Measurements from ENCODE around the gene NID1.
A peak's percentile ranks its signal among the peaks of the same experiment; 100 is the strongest.
"Not testable (repeated sequence)": the region's sequence is repeated elsewhere in the genome, so short reads cannot be mapped to it uniquely, and the experiment has no call there.

Gene NID1

GRCh38 chr1:235993652-235994051, 71.2 kb downstream of the NID1 start:
- DNase-seq = no peak

DNA sequence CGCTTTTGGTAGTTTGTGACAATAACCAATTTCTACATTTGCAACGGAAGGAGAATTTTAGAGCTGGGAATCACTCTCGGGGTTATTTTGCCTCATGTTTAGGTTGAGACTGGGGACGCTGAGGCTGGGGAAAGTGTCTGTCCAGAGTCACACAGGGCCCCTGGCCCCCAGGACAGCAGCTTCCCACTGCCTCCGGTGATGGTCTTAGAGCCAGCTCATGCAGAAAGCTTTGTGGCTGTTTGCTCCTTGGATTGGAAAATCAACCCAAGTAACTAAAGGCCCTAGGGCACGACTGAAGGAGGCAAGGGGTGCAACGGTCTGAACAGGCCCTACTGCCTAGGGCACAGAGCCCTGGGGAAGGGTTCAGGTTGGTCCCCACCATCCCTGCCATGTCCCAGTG, 72.0 kb downstream of the NID1 start:
- DNase-seq = no peak

DNA sequence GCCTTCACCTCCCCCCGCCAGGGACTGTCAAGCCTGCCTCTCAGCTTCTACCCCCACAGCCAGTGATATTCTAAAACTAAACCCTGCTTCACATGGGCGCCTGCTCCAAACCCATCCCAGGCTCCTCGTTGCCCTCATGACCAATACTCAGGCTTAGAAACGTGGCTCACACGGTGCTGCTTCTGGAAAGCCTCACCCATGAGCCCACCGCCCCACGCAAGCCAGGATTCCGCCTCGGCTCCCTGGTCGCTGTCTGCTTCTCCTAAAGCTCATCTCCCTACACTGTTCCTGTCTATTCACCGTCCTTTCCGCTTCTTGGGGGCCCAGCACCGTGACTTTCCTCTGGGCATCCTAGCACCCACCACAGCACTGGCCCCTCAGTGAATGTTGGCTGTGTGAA, 72.5 kb downstream of the NID1 start:
- no peak for DNase-seq

GRCh38 chr1:235990330-235990795, 74.5 kb downstream of the NID1 start:
- peak; percentile 75 for DNase-seq

GRCh38 chr1:235989105-235989504, 75.8 kb downstream of the NID1 start:
- DNase-seq = no peak

DNA sequence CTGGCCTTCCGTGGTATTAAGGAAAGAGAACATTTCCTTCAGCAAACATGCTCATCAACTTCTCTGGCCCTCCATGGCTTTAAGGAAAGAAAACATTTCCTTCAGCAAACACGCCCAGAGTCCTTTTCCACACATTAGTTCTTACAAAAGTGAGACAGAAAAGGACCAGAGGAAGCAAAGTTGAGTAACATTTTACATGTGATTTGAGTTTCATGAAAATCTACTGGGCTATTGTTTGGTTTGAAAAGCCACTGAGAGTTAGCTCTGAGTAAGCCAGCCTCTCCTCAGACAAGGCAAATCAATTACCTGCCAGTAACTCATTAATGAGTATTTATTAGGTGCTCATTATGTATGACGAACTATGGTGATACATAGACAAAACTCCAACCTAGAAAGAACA, 78.0 kb downstream of the NID1 start:
- no peak for DNase-seq

- DNase-seq = peak; percentile 92
These were observed 80.7 kb downstream of the NID1 start for GRCh38 chr1:235984041-235984825.

- no peak for DNase-seq
These were observed 83.9 kb downstream of the NID1 start for GRCh38 chr1:235980976-235981375.

DNA sequence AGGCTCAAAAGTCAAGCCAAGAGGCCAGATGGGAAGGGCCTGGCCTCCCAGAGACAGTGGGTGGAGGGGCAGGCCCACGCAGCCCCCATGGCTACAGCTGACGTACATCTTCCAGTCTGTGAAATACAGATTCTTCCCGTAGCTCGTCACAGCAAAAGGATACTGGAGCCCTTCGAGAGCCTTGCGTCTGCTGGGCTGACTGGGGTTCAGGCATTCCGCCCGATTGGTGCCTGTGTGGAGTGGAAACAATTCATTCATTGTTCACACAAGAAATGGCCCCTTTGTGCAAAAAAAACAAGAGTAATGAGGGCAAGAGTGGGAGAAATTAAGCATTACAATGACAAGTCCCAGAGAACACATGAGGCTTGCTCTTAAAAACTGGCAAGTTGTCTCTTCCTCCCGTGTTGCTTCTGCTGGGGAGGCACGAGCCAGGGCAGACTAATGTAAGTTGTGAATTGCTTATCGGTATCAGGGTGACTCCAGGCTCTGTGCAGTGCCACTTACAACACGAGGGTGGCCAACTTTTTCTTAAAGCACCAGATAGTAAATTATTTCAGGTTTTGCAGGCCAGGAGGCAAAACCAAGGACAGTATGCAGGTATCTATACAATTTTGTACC, 85.1 kb downstream of the NID1 start:
- no peak for DNase-seq

- no peak for DNase-seq
These were observed 85.7 kb downstream of the NID1 start for GRCh38 chr1:235979176-235979575.

DNA sequence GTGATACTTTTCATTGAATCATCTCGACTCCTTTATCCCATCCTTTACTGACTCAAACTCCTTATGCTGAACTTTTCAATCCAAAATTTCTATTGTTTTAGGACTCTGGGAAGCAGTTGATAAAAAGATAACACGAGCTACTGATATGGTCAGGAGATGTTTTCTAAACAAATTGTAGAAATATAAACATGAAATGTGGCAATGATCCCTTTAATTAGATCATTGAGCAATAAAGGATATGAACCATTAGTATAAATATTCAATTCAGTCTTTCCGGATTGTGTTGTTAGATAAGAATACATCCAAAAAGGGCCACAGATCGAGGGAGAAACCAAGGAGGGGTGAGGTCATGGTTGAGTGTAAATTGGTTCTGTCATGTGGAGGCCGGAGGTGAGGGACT, 88.4 kb downstream of the NID1 start:
- no peak for DNase-seq

DNA sequence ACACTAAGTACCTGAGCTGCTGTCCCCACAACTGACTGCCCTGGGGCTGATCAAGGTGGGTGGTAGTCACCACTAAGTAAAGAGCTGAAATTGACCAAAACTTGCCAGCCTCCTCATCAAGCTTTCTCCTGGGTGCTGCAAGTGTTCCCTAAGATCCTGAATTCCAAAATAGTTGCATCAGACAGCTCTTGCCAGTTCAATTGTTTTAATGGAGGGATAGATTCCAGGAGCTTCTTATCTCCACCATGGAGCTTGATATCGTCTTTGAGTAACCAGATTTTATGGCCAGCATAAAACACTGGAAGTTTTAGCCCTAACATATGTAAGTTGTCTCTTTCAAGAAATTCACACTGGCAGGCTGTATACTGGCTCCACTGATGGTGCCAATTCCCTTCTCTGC, 90.3 kb downstream of the NID1 start:
- no peak for DNase-seq

GRCh38 chr1:235972691-235973090, 92.2 kb downstream of the NID1 start:
- not testable (repeated sequence) for DNase-seq

- DNase-seq = peak; percentile 89
These were observed 92.6 kb downstream of the NID1 start for GRCh38 chr1:235972311-235972689.

DNA sequence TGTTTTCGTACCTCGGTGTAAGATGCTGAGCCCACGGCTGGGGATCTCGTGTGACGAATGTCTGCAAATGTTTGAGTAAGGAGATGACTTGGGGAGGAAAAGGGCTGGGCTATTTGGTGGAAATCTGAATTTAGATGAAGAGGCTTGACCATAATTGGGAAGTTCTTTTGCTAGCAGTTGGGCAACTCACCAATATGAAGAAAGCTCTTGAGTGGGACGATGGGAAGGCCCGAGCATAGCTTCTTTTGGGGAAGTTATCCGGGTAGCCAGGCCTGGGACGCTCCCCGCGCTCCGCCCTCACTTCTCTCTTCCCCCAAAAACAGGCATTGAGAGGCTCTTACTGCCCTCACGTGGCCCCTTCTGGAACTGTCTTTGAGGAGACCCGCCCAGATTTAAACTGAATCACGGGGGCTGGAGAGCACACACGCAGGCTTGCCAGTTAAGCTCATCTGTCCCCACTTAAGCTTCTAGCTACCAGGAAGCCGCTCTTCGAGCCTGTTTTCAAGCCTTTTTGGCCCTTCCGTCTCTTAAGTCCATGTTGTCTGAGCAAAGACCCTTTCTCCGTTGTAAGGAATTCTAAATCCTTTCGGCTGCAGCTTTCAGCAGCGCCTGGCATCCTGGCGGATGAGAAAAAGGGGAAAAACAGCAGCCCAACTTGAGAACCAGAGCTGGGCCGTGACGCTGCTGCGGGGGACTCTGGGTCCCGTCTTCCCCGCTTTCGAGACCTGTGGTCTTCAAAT, 93.1 kb downstream of the NID1 start:
- peak; percentile 96 for DNase-seq

GRCh38 chr1:235971020-235971419, 93.9 kb downstream of the NID1 start:
- no peak for DNase-seq

- no peak for DNase-seq
These were observed 96.1 kb downstream of the NID1 start for GRCh38 chr1:235968831-235969230.

DNA sequence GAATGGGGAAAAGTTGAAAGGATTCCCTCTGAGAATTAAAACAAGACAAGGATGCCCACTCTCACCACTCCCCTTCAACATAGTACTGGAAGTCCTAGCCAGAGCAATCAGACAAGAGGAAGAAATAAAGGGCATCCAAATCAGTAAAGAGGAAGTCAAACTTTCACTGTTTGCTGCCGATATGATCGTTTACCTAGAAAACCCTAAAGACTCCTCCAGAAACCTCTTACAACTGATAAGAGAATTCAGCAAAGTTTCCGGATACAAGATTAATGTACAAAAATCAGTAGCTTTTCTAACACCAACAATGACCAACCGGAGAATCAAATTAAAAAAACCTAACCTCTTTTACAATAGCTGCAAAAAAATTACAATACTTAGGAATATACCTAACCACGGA, 98.8 kb downstream of the NID1 start:
- not testable (repeated sequence) for DNase-seq

DNA sequence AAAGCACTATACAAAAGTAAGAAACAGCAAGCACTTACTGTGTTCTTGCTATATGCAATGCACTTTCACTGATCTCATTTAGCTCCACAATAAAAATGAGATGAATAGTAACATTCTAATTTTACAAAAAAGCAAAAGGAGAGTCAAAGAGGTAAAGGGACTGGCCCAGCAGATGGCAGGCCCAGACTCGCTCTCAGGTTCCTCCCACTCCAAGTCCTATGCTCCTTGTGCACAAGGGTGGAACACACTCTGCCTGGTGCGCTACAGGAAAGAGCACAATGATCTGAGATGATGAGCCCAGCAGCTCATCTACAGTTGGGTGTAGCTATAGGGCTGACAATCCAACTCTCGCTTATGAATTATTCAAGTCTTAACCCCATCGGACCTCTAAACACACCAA, 104.1 kb downstream of the NID1 start:
- no peak for DNase-seq

- DNase-seq = no peak
These were observed 106.9 kb downstream of the NID1 start for GRCh38 chr1:235958021-235958420.

GRCh38 chr1:235955777-235956176, 109.1 kb downstream of the NID1 start:
- DNase-seq = no peak

- DNase-seq = peak; percentile 31
These were observed 110.3 kb downstream of the NID1 start for GRCh38 chr1:235954306-235955283.

- peak; percentile 90 for DNase-seq
These were observed 111.1 kb downstream of the NID1 start for GRCh38 chr1:235953801-235954200.
